RWPE2 (cell line): ENCODE data around the gene SMIM10.

Source experiments
- ATAC-seq: fragments of 200-7000 bp; cut with Tn5 transposase; 3 replicates; pipeline ENCODE4 v1.9.1; 2021; ENCODE audit warnings: low read depth
- DNase-seq: peaks from one replicate; pipeline ENCODE4 v3.0.0-alpha.2; 2020; ENCODE audit warnings: low spot score
- H3K27ac ChIP-seq: fragments of 450-650 bp; 2 replicates; pipeline ENCODE4 v1.5.1; 2017; ENCODE audit warnings: mild to moderate bottlenecking; ENCODE audit not compliant: poor library complexity, severe bottlenecking
- H3K27me3 ChIP-seq: fragments of 250-450 bp; sonication (Bioruptor Pico); 2 replicates; pipeline ENCODE4 v1.5.1; 2021; ENCODE audit warnings: mild to moderate bottlenecking, moderate library complexity; ENCODE audit not compliant: insufficient read depth, poor library complexity, severe bottlenecking
- H3K36me3 ChIP-seq: fragments of 250-450 bp; sonication (Bioruptor Pico); 2 replicates; pipeline ENCODE4 v1.5.1; 2020; ENCODE audit warnings: low read depth, mild to moderate bottlenecking, moderate library complexity
- H3K4me1 ChIP-seq: fragments of 250-450 bp; sonication (Bioruptor Pico); 2 replicates; pipeline ENCODE4 v1.5.1; 2021; ENCODE audit warnings: mild to moderate bottlenecking, moderate library complexity; ENCODE audit not compliant: insufficient read depth, poor library complexity, severe bottlenecking
- H3K4me3 ChIP-seq: fragments of 250-450 bp; sonication (Bioruptor Pico); 2 replicates; pipeline ENCODE4 v1.5.1; 2021; ENCODE audit warnings: mild to moderate bottlenecking, moderate library complexity; ENCODE audit not compliant: severe bottlenecking
- H3K9me3 ChIP-seq: fragments of 250-450 bp; sonication (Bioruptor Pico); 2 replicates; pipeline ENCODE4 v1.5.1; 2021; ENCODE audit warnings: mild to moderate bottlenecking, moderate library complexity; ENCODE audit not compliant: severe bottlenecking
- CTCF ChIP-seq: fragments of 450-650 bp; IDR thresholded peaks from one replicate; pipeline ENCODE4 v1.5.1; 2017; ENCODE audit warnings: mild to moderate bottlenecking, moderate library complexity; ENCODE audit not compliant: poor library complexity, severe bottlenecking

The SMIM10 gene

GRCh38 chrX:134982748-134983147 is 8.0 kb upstream of the SMIM10 start:
- H3K36me3 ChIP-seq = no peaks in the 10 kb centered on the region
- TF ChIP-seq CTCF = no peak
- H3K9me3 ChIP-seq = no peaks in the 10 kb centered on the region
- ATAC-seq (no peak), DNase-seq (no peak)
- no peak overlapping the region for H3K27ac ChIP-seq
- H3K4me1 ChIP-seq = no peaks in the 10 kb centered on the region
- no peak overlapping the region for H3K4me3 ChIP-seq
- H3K27me3 ChIP-seq = no peaks in the 10 kb centered on the region

- no peaks in the 10 kb centered on the region for H3K36me3 ChIP-seq
- no peak overlapping the region for H3K27ac ChIP-seq
These were observed 5.3 kb upstream of the SMIM10 start for GRCh38 chrX:134985479-134985878.

GRCh38 chrX:134990475-134990800 is 353 bp upstream of the SMIM10 start:
- no peak for TF ChIP-seq CTCF
- H3K4me3 ChIP-seq = no peak overlapping the region
- DNase-seq (no peak), ATAC-seq (no peak)
- H3K27me3 ChIP-seq = no peaks in the 10 kb centered on the region
- H3K9me3 ChIP-seq = no peaks in the 10 kb centered on the region
- H3K27ac ChIP-seq = no peak overlapping the region
- H3K4me1 ChIP-seq = no peaks in the 10 kb centered on the region
- no peaks in the 10 kb centered on the region for H3K36me3 ChIP-seq

More at GRCh38 chrX:134985479-134985878, 5.3 kb upstream of the SMIM10 start:
- ATAC-seq (no peak), DNase-seq (no peak)
- no peaks in the 10 kb centered on the region for H3K9me3 ChIP-seq
- H3K4me3 ChIP-seq = no peak overlapping the region
- H3K4me1 ChIP-seq = no peaks in the 10 kb centered on the region
- TF ChIP-seq CTCF = no peak
- no peaks in the 10 kb centered on the region for H3K27me3 ChIP-seq

- no peak overlapping the region for H3K27ac ChIP-seq
- DNase-seq (no peak), ATAC-seq (no peak)
- TF ChIP-seq CTCF = no peak
- no peaks in the 10 kb centered on the region for H3K36me3 ChIP-seq
- no peaks in the 10 kb centered on the region for H3K4me1 ChIP-seq
- H3K9me3 ChIP-seq = no peaks in the 10 kb centered on the region
- H3K4me3 ChIP-seq = no peak overlapping the region
- no peaks in the 10 kb centered on the region for H3K27me3 ChIP-seq
These were observed 6.9 kb downstream of the SMIM10 start for GRCh38 chrX:134997646-134998045.

GRCh38 chrX:134998246-134998645 is 7.5 kb downstream of the SMIM10 start:
- Histone ChIP-seq H3K4me1 (no peaks in the 10 kb centered on the region), H3K27me3 (no peaks in the 10 kb centered on the region), H3K9me3 (no peaks in the 10 kb centered on the region), H3K36me3 (no peaks in the 10 kb centered on the region), H3K4me3 (no peak overlapping the region), H3K27ac (no peak overlapping the region)
- no peak for TF ChIP-seq CTCF
- no peak for DNase-seq
- ATAC-seq = no peak
